GM12878 (cell line): ENCODE measurements around the gene OXCT1. TPM values are rescaled to one million over a fixed set of nuclear protein-coding genes. Genes with fewer than 3 reads are reported as not detected.

Experiments used
- ATAC-seq: fragments of 200-7000 bp; cut with Tn5 transposase; 3 replicates; pipeline ENCODE4 v1.9.1; 2020; ENCODE audit warnings: mild to moderate bottlenecking, moderate library complexity
- BruUV-seq: library from RNA; stranded (reverse); fragments of 400-500 nt; replicated peaks from 2 replicates; lab custom pipeline; 2021; lab: Mats Ljungman, UMichigan
- CTCF ChIA-PET: fragments of 300-600 bp; sonication (Branson Sonifier 250); formaldehyde crosslinking; extraction: SDS; loops from one replicate; lab custom pipeline; 2021; ENCODE audit warnings: inconsistent platforms; lab: Yijun Ruan, JAX
- POLR2A ChIA-PET: fragments of 350-600 bp; formaldehyde crosslinking; extraction: SDS; loops from one replicate; lab custom pipeline; 2021; ENCODE audit warnings: inconsistent platforms; lab: Charles Lee
- RAD21 ChIA-PET: fragments of 300-600 bp; sonication (Branson Sonifier 250); formaldehyde crosslinking; loops from one replicate; lab custom pipeline; 2023; ENCODE audit warnings: antibody characterized with exemption; ENCODE audit not compliant: unreplicated experiment; lab: Charles Lee
- SMC1A ChIA-PET: fragments of 300-600 bp; sonication (Branson Sonifier 250); formaldehyde crosslinking; loops from one replicate; lab custom pipeline; 2023; ENCODE audit not compliant: unreplicated experiment, uncharacterized antibody; lab: Charles Lee
- DNase-seq: peaks from one replicate; pipeline ENCODE4 v3.0.0-alpha.2; 2011; ENCODE audit warnings: low read depth, low spot score
- FAIRE-seq: peaks from 3 replicates; lab custom pipeline; 2011; peaks lifted over from hg19 to GRCh38; lab: Jason Lieb, UNC
- H2AFZ ChIP-seq: 2 replicates; pipeline ENCODE4 v1.6.0; 2011; ENCODE audit warnings: low read depth, low read length, control low read depth; ENCODE audit not compliant: control insufficient read depth
- H3K27ac ChIP-seq: 2 replicates; pipeline ENCODE4 v1.5.1; 2011; ENCODE audit warnings: control low read depth; ENCODE audit not compliant: control insufficient read depth, insufficient read depth
- H3K27me3 ChIP-seq, 2 experiments: replicated peaks in 1 of 2; 2 replicates each; pipeline versions ENCODE4 v1.6.0 to v1.6.1; 2011; ENCODE audit warnings: low read length in 1 of 2; ENCODE audit not compliant: control insufficient read depth in 2 of 2, insufficient read depth in 2 of 2
- H3K36me3 ChIP-seq, 2 experiments: 2 replicates each; pipeline ENCODE4 v1.5.1; 2011; ENCODE audit warnings: low read length in 1 of 2; ENCODE audit not compliant: control insufficient read depth in 2 of 2, insufficient read depth in 2 of 2
- H3K4me1 ChIP-seq: 2 replicates; pipeline ENCODE4 v1.6.1; 2011; ENCODE audit warnings: mild to moderate bottlenecking, low read length, moderate library complexity, mixed read lengths; ENCODE audit not compliant: control insufficient read depth, insufficient read depth
- H3K4me2 ChIP-seq: 2 replicates; pipeline ENCODE4 v1.6.0; 2011; ENCODE audit warnings: control low read depth; ENCODE audit not compliant: control insufficient read depth, insufficient read depth
- H3K4me3 ChIP-seq: fragments of 200-600 bp; sonication (generic); 2 replicates; pipeline ENCODE4 v1.5.1; 2016
- H3K79me2 ChIP-seq: 2 replicates; pipeline ENCODE4 v1.6.0; 2011; ENCODE audit warnings: low read length; ENCODE audit not compliant: control insufficient read depth, insufficient read depth
- H3K9ac ChIP-seq: 2 replicates; pipeline ENCODE4 v1.8.0; 2011; ENCODE audit warnings: low read length, control low read depth, mixed read lengths; ENCODE audit not compliant: control insufficient read depth, insufficient read depth
- H3K9me3 ChIP-seq: replicated peaks from 3 replicates; pipeline ENCODE4 v1.5.1; 2011; ENCODE audit warnings: mild to moderate bottlenecking, low read length; ENCODE audit not compliant: control insufficient read depth, insufficient read depth
- H4K20me1 ChIP-seq: 2 replicates; pipeline ENCODE4 v1.6.0; 2011; ENCODE audit not compliant: control insufficient read depth, insufficient read depth
- BHLHE40 ChIP-seq, 2 experiments: fragments of 450-650 bp in 1 of 2; IDR thresholded peaks; 2 replicates each; pipeline ENCODE4 v1.6.1; 2011 to 2017; ENCODE audit warnings: low read depth in 2 of 2, borderline replicate concordance in 1 of 2, improper control_type of control experiment in 1 of 2, low read length in 1 of 2, mild to moderate bottlenecking in 1 of 2
- FOXM1 ChIP-seq: IDR thresholded peaks from 2 replicates; pipeline ENCODE4 v1.6.1; 2012; ENCODE audit warnings: low read depth, mild to moderate bottlenecking, inconsistent platforms, low read length, moderate library complexity
- IRF4 ChIP-seq: IDR thresholded peaks from 2 replicates; pipeline ENCODE4 v1.6.1; 2011; ENCODE audit warnings: low read depth, low read length
- JUNB ChIP-seq: IDR thresholded peaks from 2 replicates; pipeline ENCODE4 v1.6.1; 2016; ENCODE audit warnings: antibody characterized with exemption, mild to moderate bottlenecking
- MXI1 ChIP-seq: fragments of 150-350 bp; IDR thresholded peaks from 2 replicates; pipeline ENCODE4 v1.6.1; 2011; ENCODE audit warnings: low read depth, mild to moderate bottlenecking, inconsistent platforms, low read length, improper control_type of control experiment
- NR2C2 ChIP-seq: IDR thresholded peaks from 2 replicates; pipeline ENCODE4 v1.6.1; 2011; ENCODE audit warnings: borderline replicate concordance, low read depth; ENCODE audit not compliant: control insufficient read depth, insufficient read length
- RUNX3 ChIP-seq: IDR thresholded peaks from 2 replicates; pipeline ENCODE4 v1.6.1; 2012; ENCODE audit warnings: low read length, inconsistent platforms
- SMAD1 ChIP-seq: fragments of 450-650 bp; IDR thresholded peaks from 2 replicates; pipeline ENCODE4 v1.6.1; 2018; ENCODE audit warnings: mild to moderate bottlenecking, low read depth; ENCODE audit not compliant: partially characterized antibody
- SUZ12 ChIP-seq: fragments of 200-600 bp; sonication (generic); IDR thresholded peaks from one replicate; pipeline ENCODE4 v1.6.1; 2018; ENCODE audit warnings: antibody characterized with exemption, mild to moderate bottlenecking; ENCODE audit not compliant: unreplicated experiment
- TCF7 ChIP-seq: IDR thresholded peaks from 2 replicates; pipeline ENCODE4 v1.6.1; 2014; ENCODE audit warnings: antibody characterized with exemption, borderline replicate concordance
- WGBS: methylation state at CpG from one replicate; pipeline ENCODE4 v1.1.6; 2016; ENCODE audit warnings: low lambda C conversion rate; ENCODE audit not compliant: insufficient replicate concordance, insufficient coverage; ENCODE audit errors: missing lambda C conversion rate; 5-methylcytosine and 5-hydroxymethylcytosine counted together
- in situ Hi-C: fragments of 300-500 bp; cut with MboI; formaldehyde crosslinking; loops from 9 replicates; pipeline ENCODE4 v1.14.3; 2018; ENCODE audit warnings: mixed read lengths
- intact Hi-C: fragments of 100-400 bp; cut with micrococcal nuclease; formaldehyde crosslinking; loops from one replicate; pipeline ENCODE4 v1.14.2; 2022; ENCODE audit not compliant: unreplicated experiment
- polyA plus RNA-seq, 11 experiments: library from polyadenylated mRNA; depleted of rRNA in 4 of 11; unstranded in 6 of 11; stranded (reverse) in 5 of 11; fragments of >200 nt; fragmentation: Nextera tagmentation in 4 of 11; fragmentation: Illumina TruSeq in 1 of 11; extraction: Ambion mirVana in 4 of 11; extraction: Trizol in 1 of 11; gene quantifications; 1 replicate in 1 of 11; 2 replicates in 10 of 11; pipeline versions ENCODE4 v1.2.1 to v1.2.3, GENCODE V29; 2011 to 2016; ENCODE audit warnings: inconsistent platforms in 2 of 11, missing spikeins in 2 of 11, low read depth in 1 of 11
- total RNA-seq, 4 experiments: library from RNA; depleted of rRNA in 3 of 4; stranded (reverse); fragments of >200 nt in 3 of 4; fragmentation: Illumina TruSeq in 1 of 4; extraction: Trizol in 1 of 4; gene quantifications; 2 replicates each; pipeline versions ENCODE4 v1.2.1 to v1.2.3, GENCODE V29; 2013 to 2021
- TF ChIP-seq, protein P1 (sequence below): IDR thresholded peaks from 2 replicates; pipeline ENCODE4 v1.6.1; 2012; ENCODE audit warnings: low read depth, low read length, improper control_type of control experiment

OXCT1 gene
- total and polyA plus RNA-seq, 10 of the 15 experiments (the other 5 are each of a cell fraction or from before 2014, with no cell fraction given): 46.9 to 103 (median 70.5) TPM

DNA sequence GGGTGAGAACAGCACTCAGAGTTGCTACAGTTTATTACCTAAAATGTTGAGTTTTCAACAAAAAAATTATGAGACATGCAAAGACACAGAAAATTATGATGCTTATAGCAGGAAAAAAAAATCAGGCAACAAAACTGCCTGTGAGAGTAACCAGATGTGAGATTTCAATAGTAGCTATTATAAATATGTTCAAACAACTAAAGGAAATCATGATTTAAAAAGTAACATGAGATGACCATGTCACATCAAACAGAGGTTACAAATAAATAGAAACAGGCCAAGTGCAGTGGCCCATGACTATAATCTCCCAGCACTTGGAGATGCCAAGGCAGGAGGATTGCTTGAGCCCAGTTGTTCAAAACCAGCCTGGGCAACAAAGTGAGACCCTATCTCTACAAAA, 21.8 kb upstream of the OXCT1 start:
- POLR2A ChIA-PET: interaction anchor here (1.9 kb wide), 1 partner anchor 12 kb away, joined by 7 read pairs; the partner anchor contains the start of gene RIMOC1
- TF ChIP-seq NR2C2: no peak
- no peak for TF ChIP-seq SMAD1
- TF ChIP-seq MXI1: no peak
- TF ChIP-seq, protein P1, sequence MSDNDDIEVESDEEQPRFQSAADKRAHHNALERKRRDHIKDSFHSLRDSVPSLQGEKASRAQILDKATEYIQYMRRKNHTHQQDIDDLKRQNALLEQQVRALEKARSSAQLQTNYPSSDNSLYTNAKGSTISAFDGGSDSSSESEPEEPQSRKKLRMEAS: no peak

DNA sequence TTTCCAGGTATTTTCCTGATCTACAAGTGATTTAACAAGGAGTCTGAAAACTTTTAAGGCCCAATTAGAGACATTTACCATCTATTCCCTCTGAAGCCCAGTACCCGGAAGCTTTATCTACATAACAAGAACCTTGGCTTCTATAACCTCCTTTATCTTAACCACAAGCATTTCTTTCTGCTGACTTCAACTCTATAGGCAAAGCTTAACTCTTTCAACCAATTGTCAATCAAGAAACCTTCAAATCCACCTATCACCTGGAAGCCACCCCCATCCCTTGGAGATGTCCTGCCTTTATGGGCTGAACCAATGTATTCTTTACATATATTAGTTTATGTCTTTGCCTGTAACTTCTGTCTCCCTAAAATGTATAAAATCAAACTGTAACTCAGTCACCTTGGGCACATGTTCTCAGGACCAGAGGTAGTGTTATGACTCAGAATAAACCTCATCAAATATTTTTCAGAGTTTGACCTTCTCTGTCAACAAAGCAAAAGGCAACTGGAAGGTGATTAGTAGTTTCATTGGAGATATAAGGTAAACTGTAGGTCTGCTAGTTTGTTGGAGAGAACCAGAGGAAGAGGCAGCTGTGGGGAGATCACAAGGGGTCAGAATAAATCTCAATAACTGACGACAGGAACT, 21.0 kb upstream of the OXCT1 start:
- SMC1A ChIA-PET: interaction anchor here (1.2 kb wide), 1 partner anchor 10 kb away, joined by 6 read pairs; no protein-coding TSS in a partner anchor
- no peaks in the 10 kb centered on the region; the same call in 2 of the 3 replicates for H3K9me3 ChIP-seq
- no TSS peak for BruUV-seq
- no peak overlapping the region for H3K9ac ChIP-seq
- H4K20me1 ChIP-seq: no peaks in the 10 kb centered on the region
- H3K79me2 ChIP-seq: no peaks in the 10 kb centered on the region
- FAIRE-seq (no peak), ATAC-seq (peak; percentile 73), DNase-seq (no peak)
- POLR2A ChIA-PET: interaction anchor here (1.3 to 1.9 kb wide), 2 partner anchors 13 to 14 kb away, joined by 4 to 7 read pairs; partner anchors contain the start of gene RIMOC1
- CTCF ChIA-PET: interaction anchor here (1.7 kb wide), 1 partner anchor 9 kb away, joined by 6 read pairs; no protein-coding TSS in a partner anchor
- intact Hi-C loops (no loop called here), in situ Hi-C loops (no loop called here)
- 0 out of 2 replicates have a peak, but pooled peaks cover 6% of the 10 kb centered on the region for H3K4me1 ChIP-seq
- peak; percentile 70; the same call in 1 of the 2 replicates for TF ChIP-seq TCF7
- peak; percentile 79 for TF ChIP-seq JUNB
- peak; percentile 17; the same call in 1 of the 2 replicates for TF ChIP-seq IRF4
- TF ChIP-seq BHLHE40 (IDR thresholded peaks at IDR 0.05; ENCODE audit: borderline replicate concordance in 1 of 2, low read depth in 2 of 2, low read length in 1 of 2): peak in 1 of 2 experiments; percentile 36; a peak in 2 of 4 replicates
- peak; percentile 48; the same call in 1 of the 2 replicates for TF ChIP-seq RUNX3
- no peak for TF ChIP-seq FOXM1
- TF ChIP-seq SUZ12: no peak
- no peaks in the 10 kb centered on the region for H3K27me3 ChIP-seq
- RAD21 ChIA-PET: interaction anchor here (2.7 kb wide), 1 partner anchor 13 kb away, joined by 6 read pairs; the partner anchor contains the start of gene RIMOC1
- no peak overlapping the region for H3K27ac ChIP-seq
- no peak overlapping the region for H2AFZ ChIP-seq
- no peak overlapping the region for H3K4me3 ChIP-seq
- H3K36me3 ChIP-seq: no peaks in the 10 kb centered on the region
- H3K4me2 ChIP-seq: no peak overlapping the region
- WGBS: 62% methylated on average over 2 of the region's 2 CpGs

More for the DNA sequence above, 21.8 kb upstream of the OXCT1 start:
- intact Hi-C loops: no loop called here
- SMC1A ChIA-PET: interaction anchor here (1.1 to 1.8 kb wide), 2 partner anchors 12 to 165 kb away, joined by 3 to 5 read pairs; partner anchors contain the start of gene RIMOC1
- ATAC-seq (no peak), DNase-seq (no peak), FAIRE-seq (no peak)
- RAD21 ChIA-PET: interaction anchor here (2.7 kb wide), 1 partner anchor 12 kb away, joined by 6 read pairs; the partner anchor contains the start of gene RIMOC1
- Histone ChIP-seq H4K20me1 (no peaks in the 10 kb centered on the region), H3K27ac (no peak overlapping the region), H3K4me1 (0 out of 2 replicates have a peak, but pooled peaks cover 6% of the 10 kb centered on the region), H3K9ac (no peak overlapping the region), H3K27me3 (no peaks in the 10 kb centered on the region), H3K4me2 (no peak overlapping the region), H3K79me2 (no peaks in the 10 kb centered on the region), H3K4me3 (no peak overlapping the region), H2AFZ (no peak overlapping the region), H3K9me3 (no peaks in the 10 kb centered on the region; the same call in 2 of the 3 replicates), H3K36me3 (no peaks in the 10 kb centered on the region)
- CTCF ChIA-PET: interaction anchor here (1.6 to 1.7 kb wide), 2 partner anchors 10 to 165 kb away, joined by 6 to 8 read pairs; no protein-coding TSS in a partner anchor
- in situ Hi-C loops: no loop called here
- no TSS peak for BruUV-seq
